SKM-1 (cell line): ENCODE data around the gene CD9.

Source experiments
- DNase-seq: peaks from one replicate; lab custom pipeline; 2025; ENCODE audit not compliant: unreplicated experiment; lab: John Stamatoyannopoulos, UW

CD9 gene

DNA sequence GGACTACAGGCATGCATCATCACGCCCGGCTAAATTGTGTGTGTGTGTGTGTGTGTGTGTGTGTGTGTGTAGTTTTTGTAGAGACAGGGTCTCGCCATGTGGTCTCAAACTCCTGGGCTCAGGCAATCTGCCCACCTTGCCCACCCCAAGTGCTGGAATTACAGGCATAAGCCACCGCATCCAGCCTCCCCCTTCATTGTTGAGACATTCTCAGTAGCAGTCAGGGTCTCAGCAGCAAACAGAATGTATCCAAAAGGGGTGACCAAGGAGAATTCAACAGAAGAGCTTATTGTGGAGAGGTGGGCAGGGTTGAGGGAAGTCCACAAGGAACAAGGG is 73.0 kb downstream of the CD9 start:
- no peak for DNase-seq

DNA sequence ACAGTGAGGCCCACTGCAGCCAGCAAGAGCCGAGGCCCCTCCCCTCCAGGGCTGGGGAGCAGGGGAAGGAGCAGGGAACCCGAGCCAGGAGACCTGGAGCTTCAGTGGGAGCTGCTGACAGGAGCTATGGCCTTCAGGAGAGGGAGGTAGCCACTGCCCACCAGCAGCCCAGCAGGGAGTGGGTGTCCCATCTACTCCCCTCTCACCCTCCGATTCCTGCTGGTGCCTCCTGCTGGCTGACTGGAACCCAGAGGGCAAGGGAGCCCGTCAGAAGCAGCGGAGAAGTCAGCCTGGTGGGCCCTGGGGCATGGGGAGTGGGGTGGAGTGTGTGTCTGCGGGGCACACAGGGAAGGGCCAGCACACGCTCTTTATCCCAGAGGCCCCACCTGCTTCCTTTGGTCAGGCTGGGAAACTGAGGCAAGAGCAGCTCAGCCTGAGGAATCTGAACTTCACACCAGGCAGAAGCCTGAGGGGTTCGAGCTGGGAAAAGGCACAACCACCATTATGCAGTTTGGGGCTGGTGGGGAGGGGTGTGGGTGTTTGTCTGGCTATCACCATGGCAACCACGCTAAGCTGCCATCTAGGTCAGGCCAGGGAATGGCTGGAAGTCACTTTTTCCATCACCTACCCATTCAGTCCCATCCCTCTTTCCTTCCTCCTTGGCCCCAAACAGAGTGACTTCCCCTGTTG is 73.5 kb downstream of the CD9 start:
- no peak for DNase-seq

DNA sequence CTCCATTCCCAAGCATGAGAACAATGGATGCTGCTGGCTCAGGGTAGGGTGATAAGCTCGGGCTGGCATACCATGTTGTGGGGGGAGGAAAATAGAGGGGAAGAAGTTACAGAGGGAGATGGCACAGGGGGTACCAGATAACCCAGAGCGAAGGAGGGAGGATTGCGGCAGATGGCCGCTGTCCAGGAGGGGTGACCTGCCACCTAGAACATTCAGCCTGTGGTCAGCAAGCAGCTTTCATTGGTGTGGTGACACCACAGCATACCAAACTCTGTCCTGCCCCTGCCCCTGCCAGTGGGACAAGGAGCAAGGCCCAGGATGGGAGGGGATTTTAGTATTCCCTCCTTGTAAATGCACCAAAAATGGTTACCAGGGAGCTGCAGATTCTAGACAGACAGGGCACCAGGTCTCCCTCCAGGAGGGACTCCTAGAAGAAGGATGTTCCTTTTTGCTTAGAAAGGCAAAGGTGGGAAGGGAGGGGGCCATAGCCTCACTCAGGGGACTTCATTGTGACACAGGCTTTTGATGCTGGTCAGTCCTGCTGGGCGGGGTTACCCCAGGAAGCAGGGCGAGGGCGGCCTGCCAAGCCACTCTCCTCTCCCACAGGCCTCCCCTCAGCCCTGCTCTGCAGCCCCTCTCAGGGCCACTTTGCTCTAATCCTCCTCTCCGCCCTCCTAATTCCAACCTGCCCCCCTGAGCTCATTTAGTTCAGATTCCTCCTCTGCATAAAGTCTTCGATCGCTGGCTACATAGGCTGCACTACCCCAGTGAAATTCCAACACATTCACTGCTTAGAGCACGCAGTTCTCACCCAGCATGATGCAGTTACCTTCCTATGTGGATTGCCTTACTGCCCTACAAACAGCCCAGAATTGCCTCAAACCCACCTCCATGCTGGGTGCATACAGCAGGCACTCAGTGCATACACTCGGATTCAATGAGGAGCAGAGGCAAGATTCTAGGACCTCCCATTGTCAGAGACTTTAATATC is 74.3 kb downstream of the CD9 start:
- DNase-seq, result no peak

DNA sequence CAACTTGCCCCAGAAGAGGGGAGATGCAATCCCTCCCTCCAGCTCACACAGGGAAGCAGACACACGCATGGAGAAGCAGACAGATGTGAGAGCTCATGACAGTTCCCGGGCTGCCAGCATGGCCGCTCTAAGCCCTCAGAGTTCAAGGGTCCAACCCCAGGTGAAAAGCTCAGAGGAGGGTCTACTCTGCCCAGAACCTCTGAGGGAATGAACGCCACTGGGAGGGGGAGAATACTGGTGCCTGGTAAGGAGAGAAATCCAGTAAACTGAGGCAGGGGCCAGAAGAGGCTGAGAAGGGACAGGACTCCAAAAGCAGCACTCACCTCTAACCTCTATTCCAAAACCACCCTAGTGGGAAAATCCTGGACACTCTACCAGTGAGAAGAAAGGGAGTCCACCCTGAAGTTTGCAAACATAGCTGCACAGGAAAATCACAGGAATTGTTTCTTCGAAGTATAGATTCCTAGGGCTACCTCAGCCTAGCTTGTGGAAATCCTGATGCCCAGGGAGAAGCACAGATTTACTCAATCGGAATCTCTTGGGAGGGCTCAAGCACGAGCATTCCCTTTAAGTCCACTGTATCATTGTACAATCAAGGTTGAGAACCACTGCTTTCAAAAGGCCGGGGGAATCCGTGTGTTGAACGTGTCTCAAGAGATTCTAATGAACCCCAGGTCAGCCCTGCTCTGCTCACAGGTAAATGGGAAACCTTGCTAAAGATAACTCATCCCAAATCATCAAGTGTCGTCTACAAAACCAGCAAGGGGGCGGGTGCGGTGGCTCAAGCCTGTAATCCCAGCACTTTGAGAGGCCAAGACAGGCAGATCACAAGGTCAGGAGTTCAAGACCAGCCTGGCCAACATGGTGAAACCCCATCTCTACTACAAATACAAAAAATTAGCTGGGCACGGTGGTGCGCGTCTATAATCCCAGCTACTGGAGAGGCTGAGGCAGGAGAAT is 76.0 kb downstream of the CD9 start:
- DNase-seq, result no peak

DNA sequence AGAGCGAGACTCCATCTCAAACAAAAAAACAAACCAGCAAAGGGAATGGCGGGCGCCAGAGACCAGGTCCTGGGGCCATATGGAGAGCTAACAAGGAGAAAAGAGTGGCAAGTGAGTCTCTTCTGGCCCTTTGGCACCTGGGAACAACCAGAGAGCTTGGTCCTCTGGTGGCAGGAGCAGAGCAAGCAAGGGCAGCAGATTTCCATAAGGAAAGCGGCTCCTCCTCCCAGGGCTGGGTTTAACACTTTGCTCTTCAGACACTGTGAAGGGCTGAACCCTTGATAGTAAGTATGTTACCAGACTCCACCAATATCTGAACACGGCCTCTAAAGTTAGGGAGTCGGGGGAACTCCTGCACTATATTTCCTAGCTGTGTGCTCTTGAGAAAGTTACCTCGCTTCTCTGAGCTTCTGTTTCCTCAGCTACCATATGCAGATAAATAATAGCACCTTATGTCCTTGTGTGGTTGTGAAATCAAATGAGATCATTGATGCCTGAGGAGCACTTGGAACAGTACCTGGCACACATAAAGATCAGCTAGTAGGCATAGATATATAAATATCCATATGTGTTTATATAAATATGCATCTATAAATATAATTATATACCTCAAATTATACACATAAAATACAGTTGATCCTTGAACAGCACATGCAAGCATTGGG is 76.9 kb downstream of the CD9 start:
- DNase-seq, result no peak

DNA sequence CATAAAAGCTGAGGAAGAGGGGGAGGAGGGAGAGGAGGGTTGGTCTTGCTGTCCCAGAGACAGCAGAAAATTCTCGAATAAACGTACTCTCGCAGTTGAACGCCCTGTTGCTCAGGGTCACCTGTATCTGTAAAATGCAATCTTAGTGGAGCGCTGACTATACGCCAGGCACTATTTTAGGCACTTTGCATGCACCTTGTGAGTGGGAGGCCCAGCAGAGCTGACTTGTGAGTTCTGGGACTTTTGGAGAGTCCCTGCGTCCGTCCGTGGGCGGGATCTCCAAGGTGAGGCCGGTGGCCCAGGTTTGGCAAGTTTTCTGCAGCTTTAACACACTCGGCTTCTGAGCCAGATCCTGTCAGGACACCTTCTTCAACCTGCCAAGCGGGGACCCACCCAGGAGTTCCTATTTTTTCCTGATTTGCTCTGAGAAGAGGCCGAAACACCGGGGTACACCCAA is 77.8 kb downstream of the CD9 start:
- no peak for DNase-seq

DNA sequence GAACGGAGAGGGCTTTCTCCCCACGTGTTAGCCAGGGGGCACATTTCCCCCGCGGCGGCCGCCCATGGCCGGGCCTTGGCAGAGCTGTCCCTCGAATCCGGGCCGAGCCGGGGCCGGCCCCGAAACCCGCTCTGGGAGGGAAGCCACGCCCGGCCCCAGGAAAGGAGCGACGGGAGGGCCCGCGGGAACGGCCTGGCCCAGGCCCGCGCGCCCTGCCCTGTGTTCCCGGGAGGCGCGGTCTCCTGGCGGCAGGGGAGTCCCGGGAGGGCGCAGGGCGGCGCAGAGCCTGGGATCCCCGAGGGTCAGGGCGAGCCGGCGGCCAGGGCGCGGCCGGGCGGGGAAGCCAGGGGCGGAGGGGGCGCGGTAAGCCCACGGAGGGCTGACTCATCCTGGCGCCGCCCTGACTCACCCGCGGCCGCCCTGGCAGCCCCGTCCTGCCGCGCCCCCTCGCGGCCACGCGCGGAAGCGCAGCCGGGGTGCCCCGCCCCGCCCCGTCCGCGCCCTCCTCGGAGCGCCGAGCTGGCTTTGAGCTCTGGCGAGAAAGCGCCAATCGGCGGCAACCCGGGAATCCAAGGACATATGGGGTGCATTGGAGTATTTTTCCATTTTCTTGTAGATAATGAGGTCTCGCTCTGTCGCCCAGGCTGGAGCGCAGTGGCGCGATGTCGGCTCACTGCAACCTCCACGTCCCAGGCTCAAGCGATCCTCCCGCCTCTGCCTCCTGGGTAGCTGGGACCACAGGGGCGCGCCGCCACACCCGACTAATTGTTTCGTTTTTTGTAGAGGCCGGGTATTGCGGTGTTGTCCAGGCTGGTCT is 78.4 kb downstream of the CD9 start:
- no peak for DNase-seq

DNA sequence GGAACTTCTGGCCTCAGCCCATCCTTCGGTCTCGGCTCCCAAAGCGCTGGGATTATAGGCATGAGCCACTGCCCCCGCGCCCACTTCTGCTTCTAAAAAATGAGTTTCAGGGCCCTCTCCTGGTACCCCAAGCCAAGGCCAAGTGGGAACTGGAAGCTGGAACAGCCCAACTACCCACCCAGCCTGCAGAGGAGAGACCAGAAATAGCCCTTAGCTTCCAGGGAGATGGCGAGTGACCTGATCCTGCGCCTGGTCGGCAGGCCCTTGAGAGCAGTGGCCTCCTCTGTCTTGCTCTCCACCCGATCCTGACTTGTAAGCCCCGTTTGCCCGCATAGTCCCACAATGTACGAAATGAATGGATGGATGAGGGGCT is 79.0 kb downstream of the CD9 start:
- no peak for DNase-seq

DNA sequence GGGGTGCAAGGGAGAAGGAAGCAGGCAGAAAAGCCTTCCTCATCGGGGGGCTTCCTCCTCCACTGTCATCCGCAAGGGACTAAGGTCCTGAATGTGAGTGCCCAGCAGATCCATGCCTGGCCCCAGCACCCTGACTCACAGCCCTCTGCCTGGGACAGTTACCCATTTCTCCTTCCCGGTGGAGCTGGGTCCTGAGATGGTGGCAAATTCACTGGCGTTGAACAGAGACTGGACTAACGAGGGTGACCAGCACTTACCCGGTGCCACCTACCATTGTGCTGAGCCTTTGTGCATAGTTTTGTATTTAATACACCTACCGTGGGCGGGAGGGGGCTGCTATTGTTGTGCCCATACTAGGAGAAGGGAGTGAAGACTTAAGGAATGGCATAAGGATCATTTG is 79.4 kb downstream of the CD9 start:
- no peak for DNase-seq

DNA sequence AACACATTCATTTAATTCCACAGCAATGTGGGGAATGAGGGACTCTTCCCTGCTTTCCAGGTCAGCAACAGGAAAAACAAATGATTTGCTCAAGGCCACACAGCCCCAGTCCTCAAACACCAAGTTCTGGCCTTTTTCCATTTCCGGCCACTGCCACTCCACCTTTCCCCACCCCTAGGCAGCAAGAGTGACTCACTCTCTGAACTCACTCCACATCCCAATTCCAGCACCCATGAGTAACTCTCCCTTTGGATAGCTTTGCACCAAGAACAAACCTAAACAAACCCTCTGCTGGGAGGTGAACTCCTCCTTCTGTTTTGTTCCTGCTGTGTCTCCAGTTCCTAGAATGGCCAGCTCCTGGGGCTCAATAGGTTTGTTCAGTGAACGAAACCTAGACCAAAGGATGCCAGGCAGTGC is 79.9 kb downstream of the CD9 start:
- DNase-seq, result no peak

DNA sequence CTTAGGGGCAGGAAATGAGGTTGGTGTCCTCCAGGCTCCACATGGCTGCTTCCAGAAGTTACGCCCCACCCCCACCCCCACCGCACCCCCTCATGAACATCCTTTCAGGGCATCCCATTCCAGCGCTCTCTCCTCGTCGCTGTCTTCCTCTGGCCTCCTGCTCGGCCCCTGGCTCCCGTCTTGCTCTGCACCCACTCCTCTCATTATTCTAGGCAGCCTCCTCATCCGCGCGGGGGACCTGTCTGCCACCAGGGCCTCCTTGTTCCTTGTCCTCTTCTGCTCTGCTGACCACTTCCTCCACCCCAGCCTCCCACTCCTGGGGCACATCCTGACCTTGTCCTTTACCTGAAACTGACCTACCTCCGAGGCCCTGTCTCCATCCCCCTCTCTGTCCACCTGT is 80.5 kb downstream of the CD9 start:
- no peak for DNase-seq

DNA sequence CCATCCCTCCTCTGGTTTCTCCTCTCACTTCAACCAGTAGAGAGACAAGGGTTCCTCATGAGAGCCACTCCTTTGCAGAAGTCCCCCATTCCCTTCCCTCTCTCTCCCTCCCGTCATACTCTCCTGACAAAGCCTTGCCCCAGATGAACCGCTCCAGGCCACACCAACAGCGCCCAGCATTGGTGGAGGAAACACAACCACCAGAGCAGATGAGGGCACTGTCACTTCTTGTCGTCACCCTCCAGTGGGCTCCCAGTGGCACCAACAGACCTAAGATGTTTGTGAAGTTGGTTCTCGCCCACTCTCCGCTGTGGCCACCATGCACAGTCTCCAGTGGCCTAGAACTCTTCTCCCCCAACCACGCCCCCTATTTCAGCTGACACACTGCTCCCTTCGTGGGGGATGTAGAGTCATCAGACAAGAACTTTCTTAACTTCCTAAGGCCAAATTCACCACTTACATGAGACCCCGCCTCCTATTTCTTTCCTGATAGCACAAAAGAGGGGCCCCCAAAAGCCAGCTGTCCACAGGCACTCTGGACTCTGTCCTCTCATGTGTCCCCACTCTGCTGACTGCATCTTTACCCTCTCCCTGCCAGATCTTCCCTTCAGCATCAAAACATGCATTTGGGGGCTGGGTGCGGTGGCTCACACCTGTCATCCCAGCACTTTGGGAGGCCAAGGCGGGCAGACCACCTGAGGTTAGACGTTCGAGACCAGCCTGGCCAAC is 81.0 kb downstream of the CD9 start:
- no peak for DNase-seq

DNA sequence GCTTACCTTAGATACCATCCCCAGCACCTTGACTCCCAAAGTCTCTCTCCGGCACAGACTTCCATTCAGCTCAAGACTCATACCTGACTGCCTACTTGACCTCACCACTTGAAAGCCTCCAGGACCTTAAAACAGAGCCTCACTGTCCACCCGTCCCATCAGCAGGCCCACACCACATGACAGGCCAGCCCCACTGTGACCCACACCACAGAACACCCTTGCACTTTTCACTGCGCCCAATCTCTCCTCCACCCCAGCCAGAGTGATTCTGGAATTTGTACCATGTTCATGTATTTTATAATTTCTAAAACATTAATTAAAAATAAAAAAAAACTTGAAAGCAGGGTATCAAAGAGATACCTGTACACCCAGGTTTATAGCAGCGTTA is 82.2 kb downstream of the CD9 start:
- DNase-seq, result no peak

DNA sequence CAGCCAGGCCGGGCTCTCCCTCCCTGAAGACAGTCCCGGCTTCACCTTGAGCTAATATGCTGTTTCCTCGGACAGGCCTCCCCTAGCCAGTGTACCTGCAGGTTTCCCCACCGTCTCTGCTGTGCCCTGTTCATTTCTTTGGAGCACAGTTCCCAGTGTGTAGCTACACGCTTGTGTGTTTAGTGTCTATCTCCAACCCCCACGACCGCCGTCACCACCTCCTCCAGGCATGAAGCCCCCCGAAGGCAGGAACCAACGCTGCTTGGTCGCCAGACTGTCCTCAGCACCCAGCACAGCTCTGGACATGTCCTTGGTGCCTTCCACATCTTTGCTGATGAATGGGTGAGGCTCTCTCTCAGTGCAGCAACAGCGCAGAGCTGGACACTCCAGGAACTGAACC is 84.1 kb downstream of the CD9 start:
- DNase-seq, result no peak

DNA sequence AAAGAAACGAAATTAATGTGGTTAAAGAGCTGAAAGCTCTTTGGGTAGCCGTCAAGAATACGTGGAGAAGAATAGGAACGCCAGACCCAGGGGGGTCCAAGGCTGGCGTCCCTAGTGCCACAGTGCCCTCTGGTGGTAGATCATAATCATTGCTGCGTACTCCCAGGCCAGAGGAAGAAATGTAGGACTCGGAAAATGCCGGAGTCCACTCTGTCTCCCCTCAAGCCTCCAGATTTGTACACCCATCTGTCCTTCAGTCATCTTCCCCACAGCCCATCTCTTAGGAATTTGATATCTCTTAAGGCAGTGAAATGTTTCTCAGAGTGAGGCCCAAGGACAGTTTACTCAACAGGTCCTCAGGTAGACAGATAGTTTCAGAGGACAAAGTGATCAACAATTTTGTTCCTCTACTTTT is 84.9 kb downstream of the CD9 start:
- DNase-seq, result peak; percentile 5

DNA sequence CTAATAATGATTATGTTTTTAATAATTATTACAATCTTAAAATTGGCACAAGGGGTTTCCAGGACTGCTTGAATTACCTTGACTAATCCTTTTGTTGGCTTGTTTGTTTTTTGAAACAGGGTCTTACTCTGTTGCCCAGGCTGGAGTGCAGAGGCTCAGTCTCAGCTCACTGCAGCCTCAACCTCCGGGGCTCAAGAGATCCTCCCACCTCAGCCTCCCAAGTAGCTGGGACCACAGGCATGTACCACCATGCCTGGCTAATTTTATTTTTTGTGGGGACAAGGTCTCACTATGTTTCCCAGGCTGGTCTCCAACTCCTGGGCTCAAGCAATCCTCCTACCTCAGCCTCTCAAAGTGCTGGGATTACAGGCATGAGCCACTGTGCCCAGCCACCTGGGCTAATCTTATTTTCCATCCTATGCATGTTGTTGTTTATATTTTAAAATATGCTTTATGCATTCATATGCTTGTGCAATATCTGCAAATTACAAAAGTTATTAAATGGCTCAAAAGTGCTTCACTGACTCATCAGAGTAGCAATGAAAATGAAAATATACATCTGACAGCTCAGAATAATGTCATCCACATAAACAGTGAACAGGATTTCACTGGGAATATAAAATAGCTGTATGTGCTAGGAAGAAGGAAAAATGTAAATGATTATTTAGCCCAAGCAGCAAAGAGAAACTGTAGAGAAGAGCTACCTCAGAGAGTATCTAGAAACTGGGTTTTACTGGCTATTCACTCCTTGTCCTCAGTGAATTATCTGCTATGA is 85.5 kb downstream of the CD9 start:
- no peak for DNase-seq
